DND-41 (cell line): ENCODE results near the gene KRCC1.

Experiments
- ATAC-seq: fragments of 200-7000 bp; cut with Tn5 transposase; 3 replicates; pipeline ENCODE4 v1.9.1; 2021; ENCODE audit warnings: low read depth; ENCODE audit not compliant: insufficient read depth
- DNase-seq: peaks from one replicate; pipeline ENCODE4 v3.0.0-alpha.2; 2020
- H2AFZ ChIP-seq: 2 replicates; pipeline ENCODE4 v1.6.0; 2012; ENCODE audit warnings: low read depth, low read length
- H3K27ac ChIP-seq: 2 replicates; pipeline ENCODE4 v1.5.1; 2012; ENCODE audit warnings: low read length, inconsistent platforms
- H3K27me3 ChIP-seq: fragments of 200-600 bp; sonication (generic); 2 replicates; pipeline ENCODE4 v1.6.0; 2012; ENCODE audit warnings: low read length, mild to moderate bottlenecking, inconsistent platforms; ENCODE audit not compliant: insufficient read depth, poor library complexity
- H3K36me3 ChIP-seq: 2 replicates; pipeline ENCODE4 v1.5.1; 2012; ENCODE audit warnings: low read length, inconsistent platforms; ENCODE audit not compliant: insufficient read depth
- H3K4me1 ChIP-seq: 2 replicates; pipeline ENCODE4 v1.5.1; 2012; ENCODE audit warnings: mild to moderate bottlenecking, low read length; ENCODE audit not compliant: insufficient read depth
- H3K4me2 ChIP-seq: 2 replicates; pipeline ENCODE4 v1.6.0; 2012; ENCODE audit warnings: mild to moderate bottlenecking, moderate library complexity, low read length, inconsistent platforms; ENCODE audit not compliant: insufficient read depth
- H3K4me3 ChIP-seq, 2 experiments: fragments of 200-600 bp in 1 of 2; shearing (Covaris generic) in 1 of 2; 2 replicates each; pipeline ENCODE4 v1.5.1; 2012 to 2016; ENCODE audit warnings: inconsistent platforms in 2 of 2, low read length in 2 of 2, mild to moderate bottlenecking in 2 of 2, low read depth in 1 of 2, moderate library complexity in 1 of 2
- H3K79me2 ChIP-seq: 2 replicates; pipeline ENCODE4 v1.6.0; 2012; ENCODE audit warnings: low read length, inconsistent platforms; ENCODE audit not compliant: insufficient read depth
- H3K9ac ChIP-seq: 2 replicates; pipeline ENCODE4 v1.6.0; 2012; ENCODE audit warnings: low read depth, mild to moderate bottlenecking, inconsistent platforms, low read length, moderate library complexity
- H3K9me3 ChIP-seq: 2 replicates; pipeline ENCODE4 v1.5.1; 2012; ENCODE audit warnings: low read length, moderate library complexity, mild to moderate bottlenecking, inconsistent platforms; ENCODE audit not compliant: insufficient read depth, severe bottlenecking
- H4K20me1 ChIP-seq: 2 replicates; pipeline ENCODE4 v1.6.0; 2012; ENCODE audit warnings: low read length; ENCODE audit not compliant: insufficient read depth
- CTCF ChIP-seq: IDR thresholded peaks from 2 replicates; pipeline ENCODE4 v1.5.1; 2012; ENCODE audit warnings: borderline replicate concordance, low read length, moderate library complexity, mild to moderate bottlenecking; ENCODE audit not compliant: poor library complexity, severe bottlenecking; ENCODE audit errors: extremely low read depth
- EZH2 ChIP-seq: IDR thresholded peaks from 3 replicates; pipeline ENCODE4 v1.6.1; 2012; ENCODE audit warnings: borderline replicate concordance, low read depth, mild to moderate bottlenecking, moderate library complexity, low read length, inconsistent platforms; ENCODE audit not compliant: severe bottlenecking

KRCC1 gene

DNA sequence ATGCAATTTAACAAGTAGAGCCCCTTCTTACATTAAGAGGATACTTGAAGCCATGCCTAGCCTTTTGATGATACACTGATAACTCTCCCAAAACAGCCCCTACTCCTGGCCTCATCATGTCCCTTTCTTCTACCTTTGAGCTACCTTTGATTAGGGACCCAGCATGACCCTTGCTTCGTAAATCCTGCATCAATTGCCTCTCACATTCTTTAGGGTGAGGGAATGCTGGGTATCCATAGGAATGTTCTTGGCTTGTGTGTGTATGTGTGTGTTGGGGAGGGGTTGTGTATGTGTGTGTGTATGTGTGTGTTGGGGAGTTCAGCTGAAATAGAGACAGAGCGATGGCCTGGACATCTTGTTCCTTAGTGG is 5.3 kb upstream of the KRCC1 start:
- no peak overlapping the region for H2AFZ ChIP-seq
- no peaks in the 10 kb centered on the region for H3K9me3 ChIP-seq
- H3K4me1 ChIP-seq: peaks cover 9% of the 10 kb centered on the region
- DNase-seq (no peak), ATAC-seq (no peak)
- TF ChIP-seq CTCF (no peak), EZH2 (no peak)
- H3K79me2 ChIP-seq: 0 out of 2 replicates have a peak, but pooled peaks cover 4% of the 10 kb centered on the region
- no peaks in the 10 kb centered on the region for H3K27me3 ChIP-seq
- H3K4me2 ChIP-seq: no peak overlapping the region
- no peak overlapping the region for H3K27ac ChIP-seq
- no peak overlapping the region for H3K9ac ChIP-seq
- H4K20me1 ChIP-seq: no peaks in the 10 kb centered on the region
- no peak overlapping the region for H3K4me3 ChIP-seq
- no peaks in the 10 kb centered on the region for H3K36me3 ChIP-seq

GRCh38 chr2:88059979-88060906 is 4.7 kb upstream of the KRCC1 start:
- Histone ChIP-seq H3K27ac (no peak overlapping the region), H3K79me2 (peaks cover 10% of the 10 kb centered on the region), H3K9me3 (no peaks in the 10 kb centered on the region), H3K4me3 (no peak overlapping the region), H2AFZ (no peak overlapping the region), H3K4me1 (peaks cover 10% of the 10 kb centered on the region), H4K20me1 (no peaks in the 10 kb centered on the region), H3K27me3 (no peaks in the 10 kb centered on the region), H3K36me3 (no peaks in the 10 kb centered on the region; the same call in 1 of the 2 replicates), H3K4me2 (no peak overlapping the region), H3K9ac (no peak overlapping the region)
- TF ChIP-seq EZH2: no peak
- peak; percentile 84 for TF ChIP-seq CTCF
- DNase-seq (peak; percentile 39), ATAC-seq (peak; percentile 37; the same call in 2 of the 3 replicates)

DNA sequence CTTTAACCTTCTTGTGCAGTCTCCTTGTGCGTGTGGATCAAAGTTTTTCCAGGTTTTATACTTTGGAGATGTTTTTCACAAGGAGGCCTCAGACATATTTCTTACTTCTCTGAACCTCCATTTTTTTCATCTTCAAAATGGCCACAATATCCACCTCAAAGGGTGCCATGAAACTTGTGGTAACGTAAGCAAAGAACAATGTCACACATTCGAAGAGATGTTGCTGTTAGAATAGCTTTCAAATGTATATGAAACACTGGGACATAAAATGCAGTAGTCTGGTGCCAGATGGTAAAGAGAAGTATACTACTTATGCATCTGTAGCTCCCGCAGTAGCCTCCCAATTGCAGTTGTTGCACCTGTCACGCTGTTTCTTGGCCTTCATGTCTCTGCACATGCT is 2.6 kb upstream of the KRCC1 start:
- Histone ChIP-seq H3K79me2 (peaks cover 29% of the 10 kb centered on the region), H3K27ac (no peak overlapping the region), H3K9ac (no peak overlapping the region), H3K9me3 (no peaks in the 10 kb centered on the region), H3K4me1 (peaks cover 27% of the 10 kb centered on the region), H4K20me1 (0 out of 2 replicates have a peak, but pooled peaks cover 4% of the 10 kb centered on the region), H3K4me2 (no peak overlapping the region), H3K36me3 (peaks cover 11% of the 10 kb centered on the region), H3K4me3 (no peak overlapping the region), H3K27me3 (no peaks in the 10 kb centered on the region), H2AFZ (0 out of 2 replicates have a peak overlapping the region, but pooled peaks have one; percentile 19)
- DNase-seq (no peak), ATAC-seq (no peak)
- no peak for TF ChIP-seq CTCF
- no peak for TF ChIP-seq EZH2
